ENCODE results near the gene INPP4B.
"Not testable (repeated sequence)": the region's sequence is repeated elsewhere in the genome, so short reads cannot be mapped to it uniquely, and the experiment has no call there.

Gene INPP4B

DNA sequence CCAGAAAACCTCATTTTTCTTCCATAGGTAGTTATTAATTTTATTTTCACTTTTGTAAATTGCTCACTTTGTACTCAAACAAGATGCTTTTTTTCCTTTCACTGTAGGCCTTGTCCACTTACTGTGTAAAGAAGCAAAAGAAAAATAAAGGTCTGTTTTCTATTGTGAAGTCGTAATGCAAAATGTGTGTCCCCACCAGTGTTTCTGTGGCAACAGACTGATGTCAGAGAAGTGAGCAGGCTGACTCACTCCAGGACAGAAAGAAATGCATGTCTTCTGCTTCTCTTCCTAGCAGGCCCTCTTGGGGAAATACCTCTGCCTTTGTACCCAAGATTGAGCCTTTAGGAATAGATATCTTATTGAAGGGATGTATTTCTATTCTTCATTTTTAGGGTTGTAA lies 30.3 kb downstream of the INPP4B start:
- Histone ChIP-seq H3K36me3 (ENCODE audit: insufficient read depth, low read length) (no peaks in the 10 kb centered on the region), H3K27me3 (ENCODE audit: insufficient read depth, low read length) (no peaks in the 10 kb centered on the region), H2AFZ (ENCODE audit: low read depth, low read length) (no peak overlapping the region), H3K9me3 (ENCODE audit: low read length) (no peaks in the 10 kb centered on the region), H3K4me1 (ENCODE audit: insufficient read depth, low read length) (peaks cover 12% of the 10 kb centered on the region), H3K4me3 (ENCODE audit: low read length) (no peak overlapping the region)

DNA sequence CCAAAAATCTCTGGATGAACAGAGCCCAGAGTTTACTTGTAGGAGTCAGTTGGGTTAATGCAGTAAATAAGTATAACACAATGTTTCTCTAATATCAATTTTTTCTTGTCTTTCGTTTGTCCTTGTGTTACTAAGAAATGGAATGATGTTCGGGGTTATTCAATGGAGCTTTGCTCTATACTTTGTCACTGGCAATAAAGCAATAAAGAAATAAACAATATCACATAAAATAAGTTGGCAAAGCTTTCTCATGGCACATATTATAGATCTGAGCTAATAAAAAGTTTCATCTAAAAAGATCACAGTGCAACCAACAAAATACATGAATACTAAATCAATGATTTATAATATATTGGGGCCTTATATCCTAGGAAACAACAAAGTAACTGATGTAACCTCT lies 32.7 kb downstream of the INPP4B start:
- Histone ChIP-seq H3K36me3 (ENCODE audit: insufficient read depth, low read length) (no peaks in the 10 kb centered on the region), H2AFZ (ENCODE audit: low read depth, low read length) (no peak overlapping the region), H3K27me3 (ENCODE audit: insufficient read depth, low read length) (no peaks in the 10 kb centered on the region), H3K4me3 (ENCODE audit: low read length) (no peak overlapping the region), H3K4me1 (ENCODE audit: insufficient read depth, low read length) (peaks cover 12% of the 10 kb centered on the region), H3K9me3 (ENCODE audit: low read length) (no peaks in the 10 kb centered on the region)

DNA sequence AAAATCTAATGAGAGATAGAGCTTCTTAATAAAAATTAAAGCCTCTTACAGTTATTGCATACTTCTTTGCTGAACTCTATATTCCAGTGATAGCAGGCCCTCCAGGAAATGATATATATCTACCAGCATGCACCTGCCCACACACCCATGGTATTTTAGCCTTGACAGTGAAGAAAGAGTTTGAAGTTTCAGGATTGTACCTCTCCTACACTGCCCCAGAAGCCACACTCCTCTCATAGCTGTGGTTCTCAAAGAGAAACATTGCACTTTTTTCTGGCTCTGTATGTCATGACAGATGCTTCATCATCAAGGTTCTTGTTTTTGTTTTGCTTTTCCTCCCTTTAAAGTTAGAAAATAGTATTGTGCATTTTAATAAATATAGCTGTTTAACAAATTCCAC lies 34.0 kb downstream of the INPP4B start:
- H2AFZ ChIP-seq (ENCODE audit: low read depth, low read length): no peak overlapping the region
- peaks cover 12% of the 10 kb centered on the region for H3K4me1 ChIP-seq (ENCODE audit: insufficient read depth, low read length)
- H3K4me3 ChIP-seq (ENCODE audit: low read length): no peak overlapping the region
- H3K9me3 ChIP-seq (ENCODE audit: low read length): no peaks in the 10 kb centered on the region
- no peaks in the 10 kb centered on the region for H3K27me3 ChIP-seq (ENCODE audit: insufficient read depth, low read length)
- H3K36me3 ChIP-seq (ENCODE audit: insufficient read depth, low read length): no peaks in the 10 kb centered on the region

DNA sequence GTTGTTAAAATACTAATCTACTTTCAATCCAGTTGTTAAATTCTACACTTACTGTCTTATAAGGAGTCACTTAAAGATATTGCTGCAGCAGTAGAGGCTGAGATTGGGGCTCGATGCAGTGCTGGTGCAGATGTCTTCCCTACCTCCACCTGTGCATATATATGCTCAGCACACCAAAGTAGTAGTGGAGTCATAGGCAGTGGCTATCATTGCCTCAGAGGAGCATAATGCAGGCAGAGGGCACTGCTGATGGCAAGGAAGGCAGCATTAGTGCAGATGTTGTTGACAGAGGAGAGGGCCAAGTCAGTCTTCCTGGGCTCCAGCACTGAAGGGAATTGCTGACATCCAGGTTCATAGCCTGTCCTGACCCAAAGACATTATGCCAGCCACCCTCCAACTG lies 35.1 kb downstream of the INPP4B start:
- no peaks in the 10 kb centered on the region for H3K36me3 ChIP-seq (ENCODE audit: insufficient read depth, low read length)
- H2AFZ ChIP-seq (ENCODE audit: low read depth, low read length): no peak overlapping the region
- H3K9me3 ChIP-seq (ENCODE audit: low read length): no peaks in the 10 kb centered on the region
- no peaks in the 10 kb centered on the region for H3K27me3 ChIP-seq (ENCODE audit: insufficient read depth, low read length)
- H3K4me1 ChIP-seq (ENCODE audit: insufficient read depth, low read length): peaks cover 9% of the 10 kb centered on the region
- no peak overlapping the region for H3K4me3 ChIP-seq (ENCODE audit: low read length)

DNA sequence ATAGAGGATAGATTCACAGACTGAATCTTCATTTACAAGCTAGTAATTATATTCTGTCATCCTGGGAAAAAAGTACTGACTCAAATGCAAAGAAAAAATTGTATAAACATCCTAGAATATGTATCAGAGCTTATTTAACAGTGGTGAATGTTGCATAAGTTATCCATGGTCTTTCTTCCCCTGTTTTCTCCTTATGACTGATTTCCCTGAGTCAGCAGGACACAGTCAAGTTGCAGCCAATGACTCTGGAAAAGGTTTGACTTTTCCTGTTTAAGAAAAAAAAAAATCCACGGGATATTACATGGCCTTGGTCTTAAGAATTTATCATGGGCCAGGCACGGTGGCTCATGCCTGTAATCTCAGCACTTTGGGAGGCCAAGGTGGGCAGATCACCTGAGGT lies 36.5 kb downstream of the INPP4B start:
- no peaks in the 10 kb centered on the region for H3K4me1 ChIP-seq (ENCODE audit: insufficient read depth, low read length)
- H3K36me3 ChIP-seq (ENCODE audit: insufficient read depth, low read length): no peaks in the 10 kb centered on the region
- H3K4me3 ChIP-seq (ENCODE audit: low read length): no peak overlapping the region
- no peaks in the 10 kb centered on the region for H3K27me3 ChIP-seq (ENCODE audit: insufficient read depth, low read length)
- H2AFZ ChIP-seq (ENCODE audit: low read depth, low read length): no peak overlapping the region
- H3K9me3 ChIP-seq (ENCODE audit: low read length): no peaks in the 10 kb centered on the region

DNA sequence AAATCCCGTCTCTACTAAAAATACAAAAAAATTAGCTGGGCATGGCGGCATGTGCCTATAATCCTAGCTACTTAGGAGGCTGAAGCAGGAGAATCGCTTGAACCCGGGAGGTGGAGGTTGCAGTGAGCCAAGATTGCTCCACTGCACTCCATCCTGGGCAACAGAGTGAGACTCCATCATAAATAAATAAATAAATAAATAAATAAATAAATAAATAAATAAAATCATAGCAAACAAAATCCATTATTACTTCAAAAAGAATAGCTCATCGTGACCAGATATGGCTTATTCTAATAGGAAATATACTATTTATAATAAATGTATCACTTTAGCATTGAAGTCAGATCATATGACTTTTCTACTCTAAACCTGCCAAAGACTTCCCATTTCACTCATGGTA lies 42.2 kb downstream of the INPP4B start:
- H3K4me1 ChIP-seq (ENCODE audit: insufficient read depth, low read length); H3K9me3 ChIP-seq (ENCODE audit: low read length); H3K4me3 ChIP-seq (ENCODE audit: low read length); H3K36me3 ChIP-seq (ENCODE audit: insufficient read depth, low read length); H2AFZ ChIP-seq (ENCODE audit: low read depth, low read length); H3K27me3 ChIP-seq (ENCODE audit: insufficient read depth, low read length): not testable (repeated sequence)

DNA sequence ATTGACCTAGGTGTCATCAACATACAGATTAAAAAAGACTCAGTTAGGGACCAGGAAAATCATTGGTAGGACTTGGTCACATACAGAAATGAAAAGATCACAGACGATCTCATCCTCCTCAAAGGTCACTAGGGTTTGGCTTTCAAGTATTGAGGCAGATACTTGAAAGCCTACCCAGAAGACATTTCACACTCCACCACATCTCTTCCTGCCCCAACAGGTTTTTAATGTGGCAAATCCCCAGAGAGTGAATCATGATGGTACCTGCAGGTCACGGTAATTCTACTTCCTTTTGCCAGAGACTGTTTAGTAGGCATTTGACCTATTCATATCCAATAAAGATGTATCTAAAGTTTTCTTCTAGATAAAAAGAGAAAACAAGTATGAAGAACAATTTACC lies 44.1 kb downstream of the INPP4B start:
- H3K27me3 ChIP-seq (ENCODE audit: insufficient read depth, low read length): no peaks in the 10 kb centered on the region
- H3K9me3 ChIP-seq (ENCODE audit: low read length): no peaks in the 10 kb centered on the region
- no peaks in the 10 kb centered on the region for H3K4me1 ChIP-seq (ENCODE audit: insufficient read depth, low read length)
- no peaks in the 10 kb centered on the region for H3K36me3 ChIP-seq (ENCODE audit: insufficient read depth, low read length)
- H3K4me3 ChIP-seq (ENCODE audit: low read length): no peak overlapping the region
- no peak overlapping the region for H2AFZ ChIP-seq (ENCODE audit: low read depth, low read length)

DNA sequence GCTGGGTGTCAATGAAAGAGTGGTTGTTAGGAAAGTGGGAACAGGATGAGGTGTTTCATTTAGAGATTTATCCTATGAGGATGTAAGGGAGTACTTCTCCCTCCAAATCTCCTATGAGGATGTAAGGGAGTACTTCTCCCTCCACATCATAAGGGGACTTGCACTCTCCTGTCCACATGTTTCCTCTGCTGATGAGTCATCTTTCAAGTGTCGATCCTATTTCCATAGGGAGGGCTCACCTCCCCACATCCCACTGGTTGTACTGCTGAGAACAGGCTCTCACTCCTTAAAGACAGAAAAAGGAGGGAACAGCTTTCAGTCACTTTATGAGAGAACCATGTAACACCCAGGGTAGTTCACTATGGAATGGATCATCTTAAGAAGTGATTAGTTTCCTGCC lies 65.0 kb downstream of the INPP4B start:
- Histone ChIP-seq H2AFZ (ENCODE audit: low read depth, low read length) (no peak overlapping the region), H3K27me3 (ENCODE audit: insufficient read depth, low read length) (no peaks in the 10 kb centered on the region), H3K9me3 (ENCODE audit: low read length) (no peaks in the 10 kb centered on the region), H3K4me1 (ENCODE audit: insufficient read depth, low read length) (no peaks in the 10 kb centered on the region), H3K36me3 (ENCODE audit: insufficient read depth, low read length) (no peaks in the 10 kb centered on the region), H3K4me3 (ENCODE audit: low read length) (no peak overlapping the region)

DNA sequence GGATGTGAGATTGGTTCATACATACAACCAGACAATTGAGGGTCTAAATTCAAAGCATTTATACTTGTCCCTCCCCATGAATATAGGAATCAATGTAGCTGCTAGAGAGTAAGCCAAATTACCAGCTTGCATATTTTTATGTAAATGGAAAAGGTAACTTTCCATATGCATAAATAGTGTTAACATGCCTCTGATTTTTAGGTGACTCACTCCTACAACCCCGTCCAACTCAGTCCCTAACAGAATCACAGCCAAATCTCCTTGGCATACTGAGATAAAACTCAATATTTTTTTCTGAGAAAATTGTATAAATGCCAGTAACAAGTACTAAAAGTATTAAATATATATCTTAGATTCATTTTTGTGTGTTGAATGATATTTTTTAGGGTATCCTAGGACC lies 67.2 kb downstream of the INPP4B start:
- no peaks in the 10 kb centered on the region for H3K36me3 ChIP-seq (ENCODE audit: insufficient read depth, low read length)
- H3K9me3 ChIP-seq (ENCODE audit: low read length): no peaks in the 10 kb centered on the region
- H3K4me1 ChIP-seq (ENCODE audit: insufficient read depth, low read length): no peaks in the 10 kb centered on the region
- no peak overlapping the region for H2AFZ ChIP-seq (ENCODE audit: low read depth, low read length)
- no peak overlapping the region for H3K4me3 ChIP-seq (ENCODE audit: low read length)
- H3K27me3 ChIP-seq (ENCODE audit: insufficient read depth, low read length): no peaks in the 10 kb centered on the region

DNA sequence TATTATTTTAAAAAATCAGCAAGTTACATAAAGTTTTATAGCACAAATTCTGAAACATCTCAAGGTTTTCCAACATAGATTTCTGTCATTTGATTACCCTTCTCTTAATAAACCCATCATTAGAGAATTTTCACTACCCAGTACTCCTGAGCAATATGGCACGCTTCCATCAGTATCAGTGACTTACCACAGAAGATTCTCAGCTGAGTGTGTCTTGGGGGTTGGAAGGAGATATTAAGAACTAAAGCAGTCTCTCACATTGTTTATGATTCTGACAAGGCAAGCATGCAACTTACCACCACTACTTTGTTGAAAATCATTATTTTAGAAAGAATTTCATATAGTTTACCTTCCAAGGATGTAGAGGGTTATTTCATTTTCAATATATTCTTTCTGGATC lies 67.7 kb downstream of the INPP4B start:
- no peaks in the 10 kb centered on the region for H3K27me3 ChIP-seq (ENCODE audit: insufficient read depth, low read length)
- H3K9me3 ChIP-seq (ENCODE audit: low read length): no peaks in the 10 kb centered on the region
- no peaks in the 10 kb centered on the region for H3K36me3 ChIP-seq (ENCODE audit: insufficient read depth, low read length)

DNA sequence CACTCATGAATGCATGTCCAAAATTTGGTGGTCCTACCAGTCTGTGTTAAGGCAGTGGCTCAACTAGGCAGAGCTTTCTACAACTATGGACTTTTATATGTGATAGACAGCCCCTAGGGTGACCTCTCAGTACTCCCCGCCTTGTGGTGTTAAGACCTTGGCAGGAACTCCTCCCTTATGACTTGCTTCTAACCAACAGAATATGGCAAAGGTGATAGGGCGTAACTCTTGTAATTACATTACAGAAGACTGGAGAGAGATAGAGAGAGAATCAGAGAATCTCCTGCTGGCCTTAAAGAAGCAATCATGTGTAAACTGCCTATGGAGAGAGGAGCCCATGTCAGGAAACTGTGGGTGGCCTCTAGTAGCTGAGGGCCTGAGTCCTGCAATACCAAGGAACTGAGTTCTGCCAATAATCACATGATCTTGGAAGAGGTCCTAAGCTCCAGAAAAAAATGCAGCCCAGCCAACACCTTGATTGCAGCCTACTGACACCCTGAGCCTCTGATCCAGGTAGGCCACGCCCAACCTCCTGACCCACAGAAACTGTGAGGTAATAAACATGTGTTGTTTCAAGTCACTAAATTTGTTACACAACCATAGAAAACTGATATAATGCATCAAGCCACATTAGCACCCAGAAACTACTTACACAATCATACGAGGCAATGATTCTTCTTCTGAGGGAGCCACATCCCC lies 68.9 kb downstream of the INPP4B start:
- H3K9me3 ChIP-seq (ENCODE audit: low read length): no peaks in the 10 kb centered on the region
- no peaks in the 10 kb centered on the region for H3K4me1 ChIP-seq (ENCODE audit: insufficient read depth, low read length)
- H3K27me3 ChIP-seq (ENCODE audit: insufficient read depth, low read length): no peaks in the 10 kb centered on the region
- H3K36me3 ChIP-seq (ENCODE audit: insufficient read depth, low read length): no peaks in the 10 kb centered on the region
- H3K4me3 ChIP-seq (ENCODE audit: low read length): no peak overlapping the region
- H2AFZ ChIP-seq (ENCODE audit: low read depth, low read length): no peak overlapping the region

More for the DNA sequence above, 67.7 kb downstream of the INPP4B start:
- Histone ChIP-seq H2AFZ (ENCODE audit: low read depth, low read length) (no peak overlapping the region), H3K4me3 (ENCODE audit: low read length) (no peak overlapping the region), H3K4me1 (ENCODE audit: insufficient read depth, low read length) (no peaks in the 10 kb centered on the region)

DNA sequence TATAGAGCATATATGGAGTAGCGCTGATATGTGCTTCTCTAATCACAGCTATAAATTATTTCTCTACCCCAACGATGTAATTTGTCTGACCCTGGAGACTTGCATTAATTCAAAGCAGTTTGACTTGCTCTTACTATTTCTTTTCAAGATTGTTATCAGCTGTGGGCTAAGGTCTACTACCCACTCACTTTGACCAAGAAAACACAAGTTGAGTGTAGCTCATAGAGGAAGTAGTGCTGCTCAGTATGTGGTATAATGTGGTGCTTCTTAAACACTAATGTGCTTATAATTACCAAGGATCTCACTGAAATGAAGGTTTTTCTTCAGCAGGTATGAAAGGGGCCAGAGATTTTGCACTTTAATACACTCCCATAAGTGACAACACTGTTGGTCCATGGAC lies 70.1 kb downstream of the INPP4B start:
- Histone ChIP-seq H3K36me3 (ENCODE audit: insufficient read depth, low read length) (no peaks in the 10 kb centered on the region), H2AFZ (ENCODE audit: low read depth, low read length) (no peak overlapping the region), H3K27me3 (ENCODE audit: insufficient read depth, low read length) (no peaks in the 10 kb centered on the region), H3K9me3 (ENCODE audit: low read length) (no peaks in the 10 kb centered on the region), H3K4me3 (ENCODE audit: low read length) (no peak overlapping the region), H3K4me1 (ENCODE audit: insufficient read depth, low read length) (no peaks in the 10 kb centered on the region)

DNA sequence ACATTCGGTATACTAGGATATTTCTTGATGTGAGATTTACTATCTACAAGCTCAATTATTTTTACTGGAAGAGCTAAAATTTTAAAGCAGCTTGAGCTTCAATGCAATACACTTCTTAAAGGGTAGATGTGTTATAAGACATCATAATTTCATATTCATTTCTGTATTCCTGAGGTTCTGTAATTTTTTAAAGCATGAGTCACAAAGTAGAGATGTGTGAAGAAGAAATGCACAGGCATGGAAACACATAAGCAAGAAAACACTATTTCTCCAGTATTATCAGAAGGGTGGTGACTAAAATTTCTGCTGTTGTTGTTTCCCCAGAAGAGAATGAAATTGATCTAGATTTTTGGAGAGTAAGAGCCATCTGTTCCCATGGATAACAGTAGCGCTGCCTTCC lies 72.6 kb downstream of the INPP4B start:
- no peaks in the 10 kb centered on the region for H3K27me3 ChIP-seq (ENCODE audit: insufficient read depth, low read length)
- no peaks in the 10 kb centered on the region for H3K9me3 ChIP-seq (ENCODE audit: low read length)
- no peak overlapping the region for H3K4me3 ChIP-seq (ENCODE audit: low read length)
- H2AFZ ChIP-seq (ENCODE audit: low read depth, low read length): no peak overlapping the region
- H3K36me3 ChIP-seq (ENCODE audit: insufficient read depth, low read length): no peaks in the 10 kb centered on the region
- peaks cover 4% of the 10 kb centered on the region for H3K4me1 ChIP-seq (ENCODE audit: insufficient read depth, low read length)

DNA sequence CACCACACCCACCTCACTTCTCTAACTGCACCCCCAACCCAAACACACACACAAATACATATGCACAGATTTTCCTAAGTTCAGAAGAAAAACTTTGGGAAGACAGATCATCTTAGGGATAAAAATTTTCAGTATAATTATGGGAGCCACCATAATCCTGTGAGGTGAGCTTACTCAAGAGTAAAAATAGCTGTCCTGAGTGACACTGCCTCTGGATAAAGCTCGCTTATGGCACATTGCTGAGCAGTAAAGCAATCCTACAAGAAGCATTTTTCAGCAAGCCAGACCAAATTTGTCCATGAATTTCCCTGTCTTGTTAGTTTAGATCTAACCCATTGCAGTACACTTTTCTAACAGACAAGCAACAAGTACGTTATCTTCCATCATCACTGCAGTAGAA lies 83.8 kb downstream of the INPP4B start:
- Histone ChIP-seq H2AFZ (ENCODE audit: low read depth, low read length) (no peak overlapping the region), H3K36me3 (ENCODE audit: insufficient read depth, low read length) (no peaks in the 10 kb centered on the region), H3K4me3 (ENCODE audit: low read length) (no peak overlapping the region), H3K27me3 (ENCODE audit: insufficient read depth, low read length) (no peaks in the 10 kb centered on the region), H3K4me1 (ENCODE audit: insufficient read depth, low read length) (no peaks in the 10 kb centered on the region), H3K9me3 (ENCODE audit: low read length) (no peaks in the 10 kb centered on the region)
